GM20000 (cell line): ENCODE results near the gene NUTM2F.

Experiments used
- DNase-seq: peaks from one replicate; pipeline ENCODE4 v3.0.0; 2012; ENCODE audit warnings: low spot score
- CTCF ChIP-seq: IDR thresholded peaks from 2 replicates; pipeline ENCODE4 v1.5.1; 2012; ENCODE audit warnings: mild to moderate bottlenecking, control low read depth; ENCODE audit errors: extremely low read depth, missing control alignments

The NUTM2F gene

GRCh38 chr9:94269264-94269663, 59.2 kb downstream of the NUTM2F start:
- no peak for DNase-seq
- no peak for TF ChIP-seq CTCF
